Lower leg skin (tissue), 4 donors: ENCODE data around the gene DOCK11. TPM values are rescaled to one million over a fixed set of nuclear protein-coding genes. Genes with fewer than 3 reads are reported as not detected.

Experiments
- DNase-seq, 2 donors: peaks; one replicate each; pipeline ENCODE4 v3.0.0-alpha.2; 2019; ENCODE audit warnings: low spot score in 2 of 2
- H3K4me3 ChIP-seq: fragments of 200-600 bp; sonication (generic); 2 replicates; pipeline ENCODE4 v1.5.1; 2017; ENCODE audit warnings: mild to moderate bottlenecking, low read depth; ENCODE audit not compliant: poor library complexity, severe bottlenecking
- CTCF ChIP-seq, 3 donors: fragments of 450-650 bp; IDR thresholded peaks; one replicate each; pipeline ENCODE4 v1.5.1; 2016; ENCODE audit warnings: antibody characterized with exemption in 3 of 3, mild to moderate bottlenecking in 3 of 3, moderate library complexity in 2 of 3
- POLR2A ChIP-seq, 2 donors: fragments of 450-650 bp; IDR thresholded peaks; one replicate each; pipeline ENCODE4 v1.6.1; 2016 to 2017; ENCODE audit warnings: antibody characterized with exemption in 2 of 2, mild to moderate bottlenecking in 1 of 2, moderate library complexity in 1 of 2
- WGBS, 2 donors: methylation state at CpG; one replicate each; pipeline ENCODE4 v1.1.5; 2018; 5-methylcytosine and 5-hydroxymethylcytosine counted together
- intact Hi-C: fragments of 100-400 bp; cut with DNase I; formaldehyde crosslinking; loops from one replicate; pipeline ENCODE4 v1.15.0; 2023; ENCODE audit warnings: low total_unique reads
- total RNA-seq, 4 donors: library from RNA; depleted of rRNA; stranded (reverse); fragments of >200 nt; gene quantifications; one replicate each; pipeline ENCODE4 v1.1.0, GENCODE V29; 2016

DOCK11 gene
- total RNA-seq, 4 donors from 2014 or later = 3.5 to 11.1 (median 5.5) TPM

DNA sequence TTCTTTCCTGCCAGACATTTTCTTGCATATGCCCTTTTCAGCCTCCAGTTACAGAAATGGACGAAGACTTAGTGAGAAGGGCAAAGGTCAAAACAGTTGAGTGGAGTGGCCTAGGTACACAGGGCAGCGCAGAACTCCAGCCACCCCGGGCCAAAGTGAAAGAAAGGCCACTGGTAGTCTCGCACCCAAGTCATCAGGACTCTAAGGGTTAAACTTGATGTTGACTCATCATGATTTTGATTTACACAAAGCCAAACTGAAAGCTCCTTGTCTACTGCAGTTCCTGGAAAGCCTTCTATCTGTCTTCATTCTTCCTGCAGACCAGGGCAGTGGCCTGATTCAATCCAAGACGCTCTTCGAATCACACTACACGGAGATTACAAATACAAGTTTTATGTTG, 229.2 kb downstream of the DOCK11 start:
- WGBS, 2 donors = 69% methylated on average over 7 of the region's 7 CpGs
- DNase-seq = no peak

GRCh38 chrX:118726396-118726795, 230.8 kb downstream of the DOCK11 start:
- 78 to 88% methylated on average over 3 of the region's 3 CpGs for WGBS, 2 donors

More for the DNA sequence above, 229.2 kb downstream of the DOCK11 start:
- H3K4me3 ChIP-seq = no peak overlapping the region
- intact Hi-C loops = no loop called here
- TF ChIP-seq POLR2A (IDR thresholded peaks at IDR 0.05) (no peak), CTCF (IDR thresholded peaks at IDR 0.05) (no peak)

DNA sequence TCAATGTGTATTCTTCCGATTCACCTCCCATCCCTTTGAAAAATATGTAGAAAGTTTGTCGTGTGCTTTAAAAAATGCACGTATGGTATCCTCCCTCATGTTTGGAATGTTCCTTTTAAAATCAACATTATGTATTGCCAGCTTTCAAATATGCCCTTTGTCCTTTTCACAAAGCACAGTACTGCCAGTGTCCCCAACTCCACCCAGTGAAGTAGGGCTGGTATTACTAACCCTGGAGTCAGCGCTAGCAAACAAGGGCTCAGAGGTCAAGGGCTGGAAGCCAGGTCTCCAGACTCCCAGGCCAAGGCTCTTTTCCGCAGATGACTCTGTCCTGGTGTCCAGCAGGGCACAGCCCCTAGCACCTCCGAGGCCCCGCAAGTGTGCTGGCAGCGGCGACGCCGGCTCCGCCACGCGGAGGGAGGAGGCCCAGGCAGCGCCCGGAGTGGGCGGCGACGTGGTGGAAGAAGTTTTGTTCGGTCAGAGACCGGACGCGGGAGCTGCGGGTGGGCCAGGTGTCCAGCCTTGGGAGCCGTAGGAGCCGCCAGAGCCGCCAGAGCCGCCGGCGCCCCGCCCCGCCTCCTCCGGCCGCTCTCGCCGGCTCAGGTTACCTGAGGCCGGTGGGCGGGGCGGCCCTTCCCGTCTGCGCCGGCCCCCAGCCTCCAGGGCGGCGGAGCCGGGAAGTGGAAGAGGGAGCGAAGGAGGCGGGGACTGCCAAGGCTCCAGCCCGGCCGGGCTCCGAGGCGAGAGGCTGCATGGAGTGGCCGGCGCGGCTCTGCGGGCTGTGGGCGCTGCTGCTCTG, 231.5 kb downstream of the DOCK11 start, which contains the start of gene IL13RA1:
Gene IL13RA1 (plus strand): TSS at position 720 of the 799 bp plus-strand sequence. CDS start 33 bp downstream, at position 753.
- peak; percentile 47 to 93 for DNase-seq
- H3K4me3 ChIP-seq = peak within 1 kb of the TSS; percentile 59
- TF ChIP-seq POLR2A (IDR thresholded peaks at IDR 0.05) (no peak), CTCF (IDR thresholded peaks at IDR 0.05) (no peak)
- intact Hi-C loops = no loop called here
- 25 to 31% methylated on average over 3 to 45 of the region's 56 CpGs for WGBS, 2 donors

More at GRCh38 chrX:118726396-118726795, 230.8 kb downstream of the DOCK11 start:
- no peak for DNase-seq
- TF ChIP-seq CTCF (IDR thresholded peaks at IDR 0.05) (no peak), POLR2A (IDR thresholded peaks at IDR 0.05) (no peak)
- intact Hi-C loops = no loop called here
- no peak overlapping the region for H3K4me3 ChIP-seq

DNA sequence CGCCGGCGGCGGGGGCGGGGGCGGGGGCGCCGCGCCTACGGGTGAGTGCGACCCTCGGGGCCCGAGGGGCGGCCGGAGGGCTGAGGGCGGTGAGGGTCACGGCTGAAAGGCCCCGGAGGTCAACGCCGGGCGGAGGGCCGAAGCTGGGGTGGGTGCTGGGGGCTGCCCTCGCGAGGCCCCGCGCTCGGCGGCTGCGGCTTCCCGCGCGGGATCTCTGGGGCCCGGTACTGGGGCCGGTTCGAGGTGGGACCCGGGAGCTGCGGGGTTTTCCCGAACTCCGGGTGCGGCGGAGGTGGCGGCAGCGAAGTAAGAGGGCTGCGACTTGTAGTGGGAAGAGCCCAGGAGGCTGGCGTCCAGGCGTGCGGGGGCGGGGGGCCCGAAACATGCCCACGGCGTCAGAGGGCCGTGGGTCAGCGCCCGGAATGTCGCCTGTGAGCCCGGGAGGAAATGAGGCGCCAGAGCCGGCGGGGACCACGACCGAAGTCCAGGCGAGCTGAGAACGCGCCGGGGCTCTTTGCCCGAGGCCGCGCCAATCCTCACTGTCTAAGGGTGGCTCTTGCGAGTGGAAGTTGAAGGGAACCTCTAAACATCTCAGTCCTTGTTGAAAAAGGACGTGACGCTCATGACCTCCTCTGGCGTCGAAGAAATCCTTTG, 232.2 kb downstream of the DOCK11 start:
- TF ChIP-seq CTCF (IDR thresholded peaks at IDR 0.05) = no peak
- TF ChIP-seq POLR2A (IDR thresholded peaks at IDR 0.05) = no peak
- no peak for DNase-seq
- WGBS, 2 donors = 0 to 48% methylated on average over 11 to 49 of the region's 73 CpGs
- H3K4me3 ChIP-seq = peak overlapping the region; percentile 59
- intact Hi-C loops = no loop called here

DNA sequence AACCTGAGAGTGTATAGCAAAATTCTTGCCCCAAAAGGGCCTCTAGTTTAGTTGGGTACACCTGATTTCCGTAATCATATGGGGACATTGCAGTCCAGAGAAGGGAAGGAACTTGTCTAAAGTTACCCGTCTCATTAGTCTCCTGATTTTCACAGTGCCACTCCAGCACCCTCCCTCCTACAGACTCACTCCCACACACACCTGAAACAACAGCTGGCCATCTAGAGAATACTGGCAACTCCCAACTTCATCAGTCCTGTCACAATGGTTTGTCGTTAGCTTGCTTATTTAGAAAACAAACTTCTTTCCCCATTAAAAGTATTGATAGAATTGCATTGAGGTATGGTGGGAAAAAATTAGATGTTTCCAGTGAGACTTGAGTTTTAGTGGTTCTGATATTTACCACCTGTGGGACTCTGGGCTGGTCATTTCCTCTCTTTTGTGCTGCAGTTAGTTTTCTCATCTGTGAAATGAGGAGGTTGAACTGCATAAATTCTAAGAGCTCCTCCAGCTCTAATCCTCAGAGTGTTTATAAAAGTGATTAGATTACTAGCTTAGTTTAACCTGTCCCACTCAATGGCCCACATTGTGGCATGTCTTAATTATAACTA, 233.5 kb downstream of the DOCK11 start:
- WGBS, 2 donors = 59 to 80% methylated on average over 3 of the region's 3 CpGs
- DNase-seq = no peak
- no peak overlapping the region for H3K4me3 ChIP-seq
- intact Hi-C loops = no loop called here
- no peak for TF ChIP-seq POLR2A (IDR thresholded peaks at IDR 0.05)
- no peak for TF ChIP-seq CTCF (IDR thresholded peaks at IDR 0.05)
